DOHH2 (cell line): ENCODE results near the gene CEP41.

Experiments
- H3F3A ChIP-seq: fragments of 200-600 bp; sonication (generic), shearing (Covaris generic); 2 replicates; pipeline ENCODE4 v1.6.0; 2016; ENCODE audit warnings: antibody characterized with exemption, mild to moderate bottlenecking; ENCODE audit not compliant: control insufficient read depth, insufficient read depth
- H3K27ac ChIP-seq: fragments of 200-600 bp; sonication (generic); 2 replicates; pipeline ENCODE4 v1.5.1; 2014; ENCODE audit warnings: low read depth, mild to moderate bottlenecking, low read length, moderate library complexity
- H3K27me3 ChIP-seq: fragments of 200-600 bp; sonication (generic); 2 replicates; pipeline ENCODE4 v1.6.1; 2014; ENCODE audit warnings: mild to moderate bottlenecking, low read length, mixed read lengths; ENCODE audit not compliant: control insufficient read depth
- H3K36me3 ChIP-seq: fragments of 200-600 bp; sonication (generic); 2 replicates; pipeline ENCODE4 v1.6.1; 2014; ENCODE audit warnings: mild to moderate bottlenecking, low read length, moderate library complexity, mixed read lengths; ENCODE audit not compliant: control insufficient read depth
- H3K4me1 ChIP-seq: fragments of 200-600 bp; sonication (generic); 2 replicates; pipeline ENCODE4 v1.6.1; 2014; ENCODE audit warnings: mild to moderate bottlenecking, low read length, mixed read lengths; ENCODE audit not compliant: control insufficient read depth
- H3K4me2 ChIP-seq: fragments of 200-600 bp; sonication (generic); 2 replicates; pipeline ENCODE4 v1.6.0; 2014; ENCODE audit warnings: mild to moderate bottlenecking, low read length, moderate library complexity
- H3K4me3 ChIP-seq: fragments of 200-600 bp; sonication (generic); 2 replicates; pipeline ENCODE4 v1.5.1; 2014; ENCODE audit warnings: mild to moderate bottlenecking, low read length, mixed read lengths
- H3K79me2 ChIP-seq: fragments of 200-600 bp; sonication (generic); 2 replicates; pipeline ENCODE4 v1.6.1; 2014; ENCODE audit warnings: mild to moderate bottlenecking, low read length, mixed read lengths; ENCODE audit not compliant: control insufficient read depth
- H3K9me2 ChIP-seq: fragments of 200-600 bp; sonication (generic); replicated peaks from 2 replicates; pipeline ENCODE4 v1.6.1; 2014; ENCODE audit warnings: mild to moderate bottlenecking, low read length, mixed read lengths; ENCODE audit not compliant: control insufficient read depth
- H3K9me3 ChIP-seq: fragments of 200-600 bp; sonication (generic); 2 replicates; pipeline ENCODE4 v1.6.1; 2014; ENCODE audit warnings: antibody characterized with exemption, low read length, mixed read lengths; ENCODE audit not compliant: control insufficient read depth, insufficient read depth
- H4K20me1 ChIP-seq: fragments of 200-600 bp; sonication (generic); 2 replicates; pipeline ENCODE4 v1.6.0; 2014; ENCODE audit warnings: low read depth, mild to moderate bottlenecking, antibody characterized with exemption, low read length, moderate library complexity; ENCODE audit not compliant: control insufficient read depth, insufficient read depth
- EZH2phosphoT487 ChIP-seq: fragments of 200-600 bp; sonication (generic); IDR thresholded peaks from 2 replicates; pipeline ENCODE4 v1.6.1; 2017; ENCODE audit warnings: borderline replicate concordance, mild to moderate bottlenecking, antibody characterized with exemption, low read length, moderate library complexity, mixed read lengths
- TF ChIP-seq, protein P1 (sequence below): fragments of 200-600 bp; sonication (generic); IDR thresholded peaks from one replicate; pipeline ENCODE4 v1.5.1; 2014; ENCODE audit warnings: antibody characterized with exemption, mild to moderate bottlenecking, low read depth, low read length; ENCODE audit not compliant: poor library complexity, severe bottlenecking

CEP41 gene

DNA sequence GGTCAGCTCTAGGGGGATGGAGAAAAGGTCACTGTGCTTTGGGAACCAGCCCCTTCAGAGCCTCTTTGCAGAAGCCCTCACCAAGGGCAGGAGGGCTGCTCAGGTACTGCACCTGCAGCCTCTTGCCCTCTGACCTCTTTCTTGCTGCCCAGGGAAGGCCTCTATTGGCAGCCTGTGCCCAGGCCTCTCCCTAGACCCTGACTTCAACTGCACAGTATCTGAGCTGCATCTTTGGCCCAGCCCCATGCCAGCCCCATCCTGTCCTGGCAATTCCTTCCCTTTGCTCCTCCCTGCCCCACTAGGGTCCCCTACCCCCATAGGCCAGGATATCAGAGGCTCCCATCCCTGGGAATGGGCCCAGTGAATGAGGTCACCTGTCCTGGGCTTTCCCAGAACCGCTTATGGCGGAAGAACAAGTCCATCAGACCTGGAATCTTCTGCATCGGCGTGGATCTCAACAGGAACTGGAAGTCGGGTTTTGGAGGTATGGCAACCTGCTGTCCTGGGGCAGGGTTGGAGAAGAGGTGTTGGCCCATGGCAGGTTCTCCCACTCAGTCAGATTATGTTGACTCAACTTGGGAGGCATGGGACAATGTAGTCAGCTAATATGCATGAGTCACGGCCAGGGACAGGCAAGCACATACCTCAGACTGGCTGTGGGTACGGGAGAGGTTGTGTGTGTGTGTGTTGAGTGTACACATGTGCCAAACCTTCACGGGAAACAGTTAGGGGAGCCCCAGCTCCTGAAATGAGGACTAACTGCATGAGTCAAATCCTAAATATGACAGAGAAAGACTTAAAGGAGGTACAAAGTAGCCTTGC lies 77.6 kb downstream of the CEP41 start:
- no peaks in the 10 kb centered on the region for H3F3A ChIP-seq
- peaks cover 3% of the 10 kb centered on the region; the same call in 1 of the 2 replicates for H3K9me3 ChIP-seq
- H3K4me3 ChIP-seq: no peak overlapping the region
- TF ChIP-seq, protein P1, sequence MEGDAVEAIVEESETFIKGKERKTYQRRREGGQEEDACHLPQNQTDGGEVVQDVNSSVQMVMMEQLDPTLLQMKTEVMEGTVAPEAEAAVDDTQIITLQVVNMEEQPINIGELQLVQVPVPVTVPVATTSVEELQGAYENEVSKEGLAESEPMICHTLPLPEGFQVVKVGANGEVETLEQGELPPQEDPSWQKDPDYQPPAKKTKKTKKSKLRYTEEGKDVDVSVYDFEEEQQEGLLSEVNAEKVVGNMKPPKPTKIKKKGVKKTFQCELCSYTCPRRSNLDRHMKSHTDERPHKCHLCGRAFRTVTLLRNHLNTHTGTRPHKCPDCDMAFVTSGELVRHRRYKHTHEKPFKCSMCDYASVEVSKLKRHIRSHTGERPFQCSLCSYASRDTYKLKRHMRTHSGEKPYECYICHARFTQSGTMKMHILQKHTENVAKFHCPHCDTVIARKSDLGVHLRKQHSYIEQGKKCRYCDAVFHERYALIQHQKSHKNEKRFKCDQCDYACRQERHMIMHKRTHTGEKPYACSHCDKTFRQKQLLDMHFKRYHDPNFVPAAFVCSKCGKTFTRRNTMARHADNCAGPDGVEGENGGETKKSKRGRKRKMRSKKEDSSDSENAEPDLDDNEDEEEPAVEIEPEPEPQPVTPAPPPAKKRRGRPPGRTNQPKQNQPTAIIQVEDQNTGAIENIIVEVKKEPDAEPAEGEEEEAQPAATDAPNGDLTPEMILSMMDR: no peak
- TF ChIP-seq EZH2phosphoT487: no peak
- no peaks in the 10 kb centered on the region for H3K79me2 ChIP-seq
- no peaks in the 10 kb centered on the region for H3K36me3 ChIP-seq
- no peak overlapping the region for H3K27ac ChIP-seq
- no peaks in the 10 kb centered on the region for H3K9me2 ChIP-seq
- H4K20me1 ChIP-seq: no peaks in the 10 kb centered on the region
- peaks cover 4% of the 10 kb centered on the region for H3K27me3 ChIP-seq
- H3K4me1 ChIP-seq: no peaks in the 10 kb centered on the region
- H3K4me2 ChIP-seq: no peak overlapping the region

DNA sequence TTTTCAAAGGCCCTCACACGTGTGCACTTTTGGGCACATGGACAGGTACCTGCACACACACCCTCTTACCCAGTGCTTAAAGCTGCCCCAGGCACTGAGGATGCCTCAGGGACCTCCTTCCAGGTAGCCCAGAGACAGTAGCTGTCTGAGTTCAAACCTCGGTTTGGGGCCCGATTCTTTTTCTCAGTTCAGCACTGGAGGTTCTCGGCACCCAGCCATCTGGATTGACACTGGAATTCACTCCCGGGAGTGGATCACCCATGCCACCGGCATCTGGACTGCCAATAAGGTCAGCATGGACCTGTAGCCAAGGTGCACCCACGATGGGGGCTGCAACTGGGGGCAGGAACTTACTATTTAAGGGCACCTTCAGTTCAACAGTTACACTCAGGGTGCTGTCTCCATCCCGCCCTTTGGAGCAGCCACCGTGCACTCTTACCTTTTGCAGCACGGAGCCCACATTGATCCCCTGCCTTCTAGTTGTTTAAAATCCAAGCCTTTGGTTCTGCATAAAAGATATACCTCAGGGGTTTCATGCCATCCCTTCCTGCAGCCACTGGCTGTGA lies 78.5 kb downstream of the CEP41 start:
- no peaks in the 10 kb centered on the region for H3K79me2 ChIP-seq
- no peaks in the 10 kb centered on the region for H3K36me3 ChIP-seq
- H3K9me2 ChIP-seq: no peaks in the 10 kb centered on the region
- H3K4me1 ChIP-seq: no peaks in the 10 kb centered on the region
- no peak overlapping the region for H3K4me2 ChIP-seq
- TF ChIP-seq EZH2phosphoT487: no peak
- no peak overlapping the region for H3K4me3 ChIP-seq
- peaks cover 3% of the 10 kb centered on the region; the same call in 1 of the 2 replicates for H3K9me3 ChIP-seq
- H4K20me1 ChIP-seq: no peaks in the 10 kb centered on the region
- no peak overlapping the region for H3K27ac ChIP-seq
- peaks cover 4% of the 10 kb centered on the region for H3K27me3 ChIP-seq
- no peaks in the 10 kb centered on the region for H3F3A ChIP-seq

DNA sequence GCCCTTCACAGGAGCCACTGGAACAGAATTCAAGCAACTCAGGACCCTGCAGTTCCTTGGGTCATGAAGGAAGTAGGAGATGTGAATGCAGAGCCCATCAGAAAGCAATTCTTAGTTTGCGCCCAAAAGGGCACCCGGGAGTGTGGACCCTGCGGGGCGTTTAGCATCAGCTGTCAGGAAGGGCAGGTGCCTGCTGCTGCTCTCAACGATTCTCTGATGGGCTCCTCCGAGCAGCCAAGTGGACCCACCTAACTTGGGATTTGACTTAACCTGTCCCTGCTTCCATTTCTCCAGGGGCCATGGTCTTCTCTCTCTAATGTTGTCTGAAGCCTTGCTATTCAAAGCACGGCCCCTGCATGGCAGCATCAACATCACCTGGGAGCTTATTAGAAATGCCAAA lies 79.1 kb downstream of the CEP41 start:
- H3K9me3 ChIP-seq: peaks cover 3% of the 10 kb centered on the region; the same call in 1 of the 2 replicates
- H3K4me3 ChIP-seq: no peak overlapping the region
- peaks cover 4% of the 10 kb centered on the region for H3K27me3 ChIP-seq
- H3K36me3 ChIP-seq: no peaks in the 10 kb centered on the region
- no peaks in the 10 kb centered on the region for H3K9me2 ChIP-seq
- H3K4me2 ChIP-seq: no peak overlapping the region
- no peaks in the 10 kb centered on the region for H4K20me1 ChIP-seq
- TF ChIP-seq EZH2phosphoT487: no peak
- TF ChIP-seq, protein P1: no peak
- no peaks in the 10 kb centered on the region for H3F3A ChIP-seq
- H3K4me1 ChIP-seq: no peaks in the 10 kb centered on the region
- no peak overlapping the region for H3K27ac ChIP-seq
- no peaks in the 10 kb centered on the region for H3K79me2 ChIP-seq

DNA sequence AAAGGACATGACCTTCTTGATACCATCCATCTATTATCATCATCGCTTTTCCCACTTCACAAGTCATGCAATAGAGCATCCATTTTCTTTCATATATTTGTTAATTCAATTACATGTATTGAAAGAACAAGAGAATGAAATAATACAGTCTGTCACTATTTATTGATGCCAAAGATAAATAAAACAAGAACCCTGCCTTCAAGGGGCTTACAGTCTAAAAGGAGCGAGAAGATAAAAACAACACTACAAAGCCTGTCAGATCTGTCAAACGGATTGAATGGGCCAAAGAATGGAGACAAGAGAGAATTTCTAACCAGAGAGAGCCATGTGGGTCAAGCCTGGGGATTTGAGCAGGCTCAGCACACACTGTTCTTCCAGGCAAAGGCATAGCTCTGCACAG lies 80.3 kb downstream of the CEP41 start:
- no peaks in the 10 kb centered on the region for H3F3A ChIP-seq
- H3K4me2 ChIP-seq: no peak overlapping the region
- no peaks in the 10 kb centered on the region for H3K79me2 ChIP-seq
- H3K27ac ChIP-seq: no peak overlapping the region
- H3K4me3 ChIP-seq: no peak overlapping the region
- H3K36me3 ChIP-seq: no peaks in the 10 kb centered on the region
- H3K9me2 ChIP-seq: no peaks in the 10 kb centered on the region
- no peaks in the 10 kb centered on the region for H4K20me1 ChIP-seq
- H3K4me1 ChIP-seq: no peaks in the 10 kb centered on the region
- TF ChIP-seq, protein P1: no peak
- TF ChIP-seq EZH2phosphoT487: no peak
- peaks cover 4% of the 10 kb centered on the region for H3K27me3 ChIP-seq
- peaks cover 3% of the 10 kb centered on the region; the same call in 1 of the 2 replicates for H3K9me3 ChIP-seq
